Heart right ventricle (tissue), 16 donors: ENCODE results near the gene MANF. TPM values are rescaled to one million over a fixed set of nuclear protein-coding genes. Genes with fewer than 3 reads are reported as not detected.

Experiments
- ATAC-seq, 8 donors: fragments of 200-7000 bp; cut with Tn5 transposase; one replicate each; pipeline ENCODE4 v1.9.1; 2020; ENCODE audit warnings: mild to moderate bottlenecking in 8 of 8, moderate library complexity in 8 of 8, moderate number of reproducible peaks in 1 of 8
- DNase-seq, 2 donors: peaks; one replicate each; pipeline ENCODE4 v3.0.0-alpha.2; 2020
- H3K27ac ChIP-seq, 10 donors: fragments of 200-600 bp; sonication (generic) in 2 of 10; one replicate each; pipeline versions ENCODE4 v1.5.0 to v1.8.0; 2020 to 2022; ENCODE audit warnings: mild to moderate bottlenecking in 3 of 10
- H3K27me3 ChIP-seq, 7 donors: fragments of 200-600 bp; one replicate each; pipeline ENCODE4 v1.8.0; 2021 to 2022; ENCODE audit warnings: mild to moderate bottlenecking in 2 of 7
- H3K36me3 ChIP-seq, 9 donors: fragments of 200-600 bp; sonication (generic) in 1 of 9; one replicate each; pipeline versions ENCODE4 v1.5.0 to v1.8.0; 2020 to 2022; ENCODE audit warnings: mild to moderate bottlenecking in 2 of 9
- H3K4me1 ChIP-seq, 9 donors: fragments of 200-600 bp; sonication (generic) in 1 of 9; one replicate each; pipeline versions ENCODE4 v1.5.0 to v1.8.0; 2020 to 2022; ENCODE audit warnings: mild to moderate bottlenecking in 4 of 9
- H3K4me3 ChIP-seq, 10 donors: fragments of 200-600 bp; sonication (generic) in 2 of 10; one replicate each; pipeline versions ENCODE4 v1.5.0 to v1.8.0; 2020 to 2022; ENCODE audit warnings: mild to moderate bottlenecking in 7 of 10, moderate library complexity in 2 of 10
- H3K9me3 ChIP-seq, 11 donors: fragments of 200-600 bp in 10 of 11; sonication (generic) in 2 of 11; one replicate each; pipeline versions ENCODE4 v1.5.0 to v1.8.0; 2013 to 2022; ENCODE audit warnings: mild to moderate bottlenecking in 2 of 11, control low read depth in 1 of 11, moderate library complexity in 1 of 11
- CTCF ChIP-seq, 9 donors: fragments of 200-600 bp; sonication (generic) in 2 of 9; IDR thresholded peaks; one replicate each; pipeline versions ENCODE4 v1.5.0 to v1.8.0; 2021 to 2022; ENCODE audit warnings: antibody characterized with exemption in 9 of 9, mild to moderate bottlenecking in 5 of 9, moderate library complexity in 1 of 9
- WGBS, 2 donors: extraction: QIAGEN DNeasy Blood & Tissue Kit; methylation state at CpG; one replicate each; pipeline ENCODE4 v1.1.7; 2013; ENCODE audit warnings: inconsistent platforms in 1 of 2; 5-methylcytosine and 5-hydroxymethylcytosine counted together
- intact Hi-C, 10 donors: fragments of 100-400 bp; cut with DNase I; formaldehyde crosslinking; loops; one replicate each; pipeline versions ENCODE4 v1.11.1 to v1.14.2; 2022
- polyA plus RNA-seq, 2 donors: library from polyadenylated mRNA; stranded (reverse); fragments of 200-250 nt; gene quantifications; one replicate each; pipeline ENCODE4 v1.2.3, GENCODE V29; 2013
- total RNA-seq, 10 donors: library from RNA; stranded (reverse); fragmentation: NEBNext Ultra II Directional in 3 of 10; extraction: Animal tissue kit (Norgen Biotek cat#: 25700) in 3 of 10; gene quantifications; one replicate each; pipeline versions ENCODE4 v1.2.1 to v1.2.4, GENCODE V29; 2021 to 2023
- donor health status: Arrhythmogenic right ventricular cardiomyopathy.
- donor health status: ischemic (EF 13 %, LVEDD 7.1; RV severe dilation, severe dysfunction).
- donor health status: healthy with polysubstance abuse.
- donor health status: DM: no; HTN: yes; CAD: no.
- donor health status: DM: no; HTN: no; CAD: no.
- donor health status: ischemic (EF 25% LVEDD 6.9; RV normal size, moderate dysfunction).
- donor health status: ischemic (EF 25% LVEDD 5.7; RV mildly dilated, moderate dysfunction).
- donor health status: healthy.
- donor health status: DM: yes; HTN: yes; CAD: no.
- donor health status: Ischemic cardiomyopathy.
- donor health status: ischemic (EF 35%, LVEDD 5.7; RV mildly dilated, moderate dysfunction).
- donor health status: nonischemic (EF 11% LVEDD 7.7; RV severe dilation, severe dysfunction).
- donor health status: DM: yes; HTN: yes; CAD: no.
- donor health status: PGD.
- donor health status: ischemic (EF 29% LVEDD 5.4; RV normal size, mild dysfunction).
- donor health status: nonischemic (EF 23%, LVEDD 6.1; RV moderate dilation, normal function).

Gene MANF
- total and polyA plus RNA-seq, 12 donors: 19.1 to 150 (median 45.1) TPM

DNA sequence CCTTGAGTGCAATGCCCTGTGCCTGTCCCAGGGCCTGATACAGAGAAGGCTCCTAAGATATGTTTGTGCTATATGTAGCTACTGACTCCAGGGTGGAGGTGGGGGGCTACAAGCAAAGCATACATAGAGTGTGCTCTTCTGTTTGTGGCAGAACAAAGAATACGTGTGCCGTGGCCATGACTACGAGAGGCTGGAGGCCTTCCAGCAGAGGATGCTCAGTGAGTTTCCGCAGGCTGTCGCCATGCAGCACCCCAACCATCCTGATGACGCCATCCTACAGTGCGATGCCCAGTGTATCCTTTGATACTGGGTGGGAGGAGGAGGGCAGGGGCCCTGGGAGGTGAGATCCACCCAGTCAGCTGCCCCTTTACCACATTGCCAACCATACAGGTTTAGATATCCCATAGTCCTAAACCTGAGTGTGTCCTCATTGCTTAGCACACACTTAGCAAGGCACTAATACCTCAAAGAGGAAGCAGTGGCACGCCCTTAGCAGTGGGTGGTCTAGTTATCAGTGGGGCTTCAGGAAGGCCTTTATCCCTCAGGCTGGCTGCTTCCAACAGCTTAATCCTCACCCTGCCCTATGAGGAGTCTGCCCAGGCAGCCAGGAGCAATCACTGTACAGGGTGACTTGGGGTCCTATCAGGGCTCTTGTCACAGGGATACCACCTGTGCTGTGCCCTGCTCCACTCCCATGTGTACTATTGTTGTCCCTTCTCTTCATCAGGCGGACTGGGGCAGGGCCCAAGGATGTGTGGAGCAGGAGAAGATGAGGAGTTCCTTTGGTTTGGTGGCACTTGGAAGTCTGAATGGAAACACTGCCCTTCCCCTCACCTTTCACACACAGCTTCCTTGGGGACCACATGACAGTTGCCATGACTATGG, 30.1 kb upstream of the MANF start:
- no peak for TF ChIP-seq CTCF (IDR thresholded peaks at IDR 0.05)
- H3K36me3 ChIP-seq: peaks cover 0 to 4% (median 0%) of the 10 kb centered on the region in 9 donors

DNA sequence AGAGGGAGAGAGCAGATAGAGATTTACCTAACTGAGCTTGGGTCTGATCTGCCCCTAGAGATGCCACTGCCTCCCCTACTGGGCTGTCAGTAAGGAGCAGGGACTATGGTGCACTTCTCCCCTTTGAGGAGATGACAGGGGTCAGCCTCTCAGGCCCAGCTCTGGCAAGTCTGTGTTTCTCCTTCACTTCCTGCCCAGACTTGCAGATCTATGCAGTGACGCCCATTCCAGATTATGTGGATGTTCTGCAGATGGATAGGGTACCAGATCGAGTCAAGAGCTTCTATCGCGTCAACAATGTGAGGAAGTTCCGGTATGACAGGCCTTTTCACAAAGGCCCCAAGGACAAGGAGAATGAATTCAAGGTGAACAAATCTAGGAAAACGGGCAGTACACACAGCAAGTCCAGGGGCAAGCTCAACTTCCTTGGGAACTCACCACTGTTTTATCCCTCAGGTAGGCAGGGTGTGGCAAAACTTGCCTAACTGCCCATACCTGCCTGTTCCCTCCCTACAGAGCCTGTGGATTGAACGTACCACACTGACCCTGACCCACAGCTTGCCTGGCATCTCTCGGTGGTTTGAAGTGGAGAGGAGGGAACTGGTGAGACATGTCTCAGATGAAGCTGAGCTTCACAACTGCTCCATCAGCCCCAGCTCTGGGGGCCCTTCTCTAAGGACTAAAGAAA, 29.1 kb upstream of the MANF start:
- peaks cover 0 to 4% (median 0%) of the 10 kb centered on the region in 7 donors for H3K27me3 ChIP-seq
- intact Hi-C loops: no loop called here
- ATAC-seq: no peak
- H3K36me3 ChIP-seq: peaks cover 0 to 4% (median 0%) of the 10 kb centered on the region in 9 donors
- 67 to 68% methylated on average over 8 of the region's 8 CpGs for WGBS, 2 donors
- no peak for DNase-seq
- no peak overlapping the region for H3K4me3 ChIP-seq
- no peaks in the 10 kb centered on the region for H3K9me3 ChIP-seq
- TF ChIP-seq CTCF (IDR thresholded peaks at IDR 0.05): no peak
- H3K4me1 ChIP-seq: no peaks in the 10 kb centered on the region
- H3K27ac ChIP-seq: no peak overlapping the region

More for the DNA sequence above, 30.1 kb upstream of the MANF start:
- peaks cover 0 to 4% (median 0%) of the 10 kb centered on the region in 7 donors for H3K27me3 ChIP-seq
- 83 to 88% methylated on average over 9 of the region's 9 CpGs for WGBS, 2 donors
- no peak overlapping the region for H3K27ac ChIP-seq
- intact Hi-C loops: no loop called here
- H3K4me1 ChIP-seq: no peaks in the 10 kb centered on the region
- ATAC-seq (no peak), DNase-seq (no peak)
- H3K9me3 ChIP-seq: no peaks in the 10 kb centered on the region
- H3K4me3 ChIP-seq: no peak overlapping the region

- intact Hi-C loops: no loop called here
- no peak for TF ChIP-seq CTCF (IDR thresholded peaks at IDR 0.05)
- H3K4me3 ChIP-seq: no peak overlapping the region
- no peaks in the 10 kb centered on the region for H3K4me1 ChIP-seq
- no peaks in the 10 kb centered on the region for H3K9me3 ChIP-seq
- H3K27me3 ChIP-seq: no peaks in the 10 kb centered on the region
- DNase-seq: no peak
- no peak for ATAC-seq
- no peak overlapping the region for H3K27ac ChIP-seq
- peaks cover 0 to 4% (median 0%) of the 10 kb centered on the region in 9 donors for H3K36me3 ChIP-seq
- WGBS, 2 donors: 67 to 72% methylated on average over 4 of the region's 4 CpGs
Measured at GRCh38 chr3:51357856-51358255, 27.2 kb upstream of the MANF start.

- intact Hi-C loops: no loop called here
- Histone ChIP-seq H3K36me3 (peaks cover 0 to 4% (median 0%) of the 10 kb centered on the region in 9 donors), H3K4me3 (no peak overlapping the region), H3K27ac (no peak overlapping the region), H3K4me1 (no peaks in the 10 kb centered on the region), H3K9me3 (peaks cover 0 to 4% (median 0%) of the 10 kb centered on the region in 11 donors), H3K27me3 (no peaks in the 10 kb centered on the region)
- no peak for DNase-seq
- ATAC-seq: no peak
- TF ChIP-seq CTCF (IDR thresholded peaks at IDR 0.05): no peak
- WGBS, 2 donors: 72 to 84% methylated on average over 3 of the region's 3 CpGs
Measured at GRCh38 chr3:51358981-51359380, 26.1 kb upstream of the MANF start.
